ENCODE data around the gene CD82.

DNA sequence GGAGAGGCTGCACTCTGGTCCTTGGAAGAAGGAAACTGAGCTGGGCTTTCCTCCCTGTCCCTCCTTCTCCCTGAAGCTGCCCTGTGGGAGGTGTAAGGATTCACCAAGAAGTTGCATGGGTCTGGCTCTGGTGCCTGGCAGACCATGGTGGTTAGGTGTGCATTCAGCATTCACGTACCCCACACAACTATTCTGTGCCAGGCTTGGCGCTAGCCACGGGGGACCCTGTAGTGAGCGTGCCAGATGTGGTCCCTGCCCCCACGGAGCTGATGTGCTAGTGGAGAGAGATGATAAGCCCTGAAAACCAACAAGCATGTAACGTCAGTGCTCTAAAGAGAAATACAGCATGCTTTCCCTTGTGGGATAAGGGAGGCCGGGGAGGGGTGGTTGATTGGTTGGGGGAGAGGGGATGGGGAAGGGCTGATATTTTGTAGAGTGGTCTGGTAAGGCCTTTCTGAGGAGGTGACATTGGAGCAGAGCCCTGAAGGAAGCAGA, 48.9 kb downstream of the CD82 start:
- TF ChIP-seq SP4 (IDR thresholded peaks at IDR 0.05; ENCODE audit: low read length) (no peak), CTCF (IDR thresholded peaks at IDR 0.05; ENCODE audit: control extremely low read depth in 1 of 3, insufficient read depth in 1 of 3, low read depth in 1 of 3, low read length in 3 of 3) (no peak), EP300 (IDR thresholded peaks at IDR 0.05; ENCODE audit: borderline replicate concordance in 1 of 2, low read depth in 2 of 2, low read length in 2 of 2) (no peak), POLR2A (IDR thresholded peaks at IDR 0.05; ENCODE audit: control extremely low read depth in 1 of 2, low read depth in 2 of 2, low read length in 2 of 2) (no peak)
